Stimulated activated naive CD8-positive, alpha-beta T cell treated with anti-CD3 and anti-CD28 coated beads, Interleukin-15, Interleukin-2, amounts not matched to agents 100 ng/mL and 50 ng/mL, for 24 hours (primary cell): Measurements from ENCODE around the gene RHOV.
A peak's percentile ranks its signal among the peaks of the same experiment; 100 is the strongest.

ENCODE experiments used
- H3K27ac Mint-ChIP-seq: one replicate; pipeline ENCODE4 v1.8.0; 2021; ENCODE audit warnings: mild to moderate bottlenecking, mixed read lengths
- H3K27me3 Mint-ChIP-seq: one replicate; pipeline ENCODE4 v1.8.0; 2021; ENCODE audit warnings: mixed read lengths
- H3K36me3 Mint-ChIP-seq: one replicate; pipeline ENCODE4 v1.8.0; 2021; ENCODE audit warnings: low read depth, mixed read lengths
- H3K4me1 Mint-ChIP-seq: one replicate; pipeline ENCODE4 v1.8.0; 2021; ENCODE audit warnings: low read depth, mixed read lengths
- H3K4me3 Mint-ChIP-seq: one replicate; pipeline ENCODE4 v1.8.0; 2021; ENCODE audit warnings: mild to moderate bottlenecking, mixed read lengths
- H3K9me3 Mint-ChIP-seq: one replicate; pipeline ENCODE4 v1.8.0; 2021; ENCODE audit warnings: mixed read lengths

RHOV gene

GRCh38 chr15:40893019-40893670, 19.1 kb upstream of the RHOV start:
- Mint-ChIP-seq H3K27me3 (no peaks in the 10 kb centered on the region), H3K27ac (no peak overlapping the region)

DNA sequence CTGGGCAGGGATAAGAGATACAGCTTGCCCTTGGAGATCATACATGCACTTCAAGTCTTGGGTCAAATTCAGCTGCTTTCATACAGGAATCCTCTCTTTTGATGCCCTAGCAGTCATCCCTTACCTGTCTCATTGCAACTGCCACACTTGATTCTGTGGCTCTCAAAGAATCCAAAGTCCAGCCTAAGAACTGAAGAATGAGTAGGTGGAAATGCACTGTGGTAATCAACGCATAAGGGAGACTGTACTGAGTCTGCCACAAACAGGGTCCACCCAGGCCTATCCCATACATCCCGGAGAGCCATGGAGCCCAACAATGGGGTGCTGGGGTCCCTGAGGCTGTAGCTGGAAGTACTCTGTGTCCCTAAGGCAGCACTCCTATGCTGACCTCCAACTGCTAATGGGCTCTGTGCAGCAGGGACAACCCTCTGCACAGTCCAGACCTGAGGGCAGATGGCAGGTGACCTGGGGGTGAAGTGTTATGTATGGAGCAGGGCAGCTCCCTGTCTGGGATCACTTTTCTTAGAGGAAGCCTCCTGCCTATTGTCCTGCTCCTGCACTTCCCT, 18.5 kb upstream of the RHOV start:
- Mint-ChIP-seq H3K4me1 (peaks cover 26% of the 10 kb centered on the region), H3K4me3 (no peak overlapping the region), H3K27me3 (no peaks in the 10 kb centered on the region), H3K9me3 (no peaks in the 10 kb centered on the region), H3K36me3 (peaks cover 11% of the 10 kb centered on the region), H3K27ac (no peak overlapping the region)

More at GRCh38 chr15:40893019-40893670, 19.1 kb upstream of the RHOV start:
- H3K36me3 Mint-ChIP-seq: peaks cover 14% of the 10 kb centered on the region
- H3K4me3 Mint-ChIP-seq: peak overlapping the region; percentile 23
- peaks cover 26% of the 10 kb centered on the region for H3K4me1 Mint-ChIP-seq
- H3K9me3 Mint-ChIP-seq: no peaks in the 10 kb centered on the region

- Mint-ChIP-seq H3K36me3 (peaks cover 5% of the 10 kb centered on the region), H3K27me3 (no peaks in the 10 kb centered on the region), H3K4me1 (peaks cover 26% of the 10 kb centered on the region), H3K4me3 (no peak overlapping the region), H3K9me3 (no peaks in the 10 kb centered on the region), H3K27ac (no peak overlapping the region)
Measured at GRCh38 chr15:40891810-40892446, 17.9 kb upstream of the RHOV start.

- Mint-ChIP-seq H3K36me3 (peaks cover 4% of the 10 kb centered on the region), H3K27ac (no peak overlapping the region), H3K9me3 (no peaks in the 10 kb centered on the region), H3K4me3 (no peak overlapping the region), H3K4me1 (peaks cover 26% of the 10 kb centered on the region), H3K27me3 (no peaks in the 10 kb centered on the region)
Measured at GRCh38 chr15:40891138-40891537, 17.1 kb upstream of the RHOV start.

DNA sequence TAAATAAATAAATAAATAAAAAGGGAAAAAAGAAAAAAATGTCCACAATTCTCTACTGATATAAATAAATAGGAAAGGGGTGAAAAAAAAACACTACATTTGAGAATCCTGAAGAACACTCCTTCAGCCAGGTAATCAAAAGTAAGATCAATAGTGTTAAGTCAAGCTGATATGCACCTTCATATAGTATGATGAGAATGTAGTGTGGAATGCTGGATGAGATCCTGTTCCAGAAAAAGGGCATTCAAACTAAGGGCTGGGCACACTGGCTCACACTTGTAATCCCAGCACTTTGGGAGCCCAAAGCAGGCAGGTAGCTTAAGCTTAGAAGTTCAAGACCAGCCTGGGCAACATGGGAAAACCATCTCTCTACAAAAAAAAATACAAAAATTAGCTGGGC, 15.1 kb upstream of the RHOV start:
- Mint-ChIP-seq H3K4me3 (no peak overlapping the region), H3K9me3 (no peaks in the 10 kb centered on the region), H3K27ac (no peak overlapping the region)

DNA sequence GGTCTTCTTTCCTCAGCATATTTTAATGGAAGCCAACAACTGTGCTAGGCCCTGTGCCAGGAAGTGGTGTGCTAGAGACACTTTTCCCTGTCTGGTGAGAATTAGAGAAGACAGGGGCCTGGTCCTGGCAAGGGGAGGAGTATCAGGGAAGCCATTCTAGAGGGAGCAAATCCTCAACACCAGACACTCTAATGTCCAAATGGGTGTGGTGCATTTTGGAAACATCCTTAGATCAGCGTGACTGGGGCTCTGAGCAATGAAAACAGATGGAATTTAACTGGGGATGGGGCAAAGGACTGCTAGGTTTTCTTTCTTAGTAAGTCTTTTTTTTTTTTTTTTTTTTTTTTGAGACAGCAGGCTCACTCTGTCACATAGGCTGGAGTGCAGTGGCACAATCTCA, 12.6 kb upstream of the RHOV start:
- Mint-ChIP-seq H3K36me3 (no peaks in the 10 kb centered on the region), H3K27ac (no peak overlapping the region), H3K9me3 (no peaks in the 10 kb centered on the region), H3K27me3 (no peaks in the 10 kb centered on the region), H3K4me1 (peaks cover 15% of the 10 kb centered on the region), H3K4me3 (no peak overlapping the region)

More for the DNA sequence above, 15.1 kb upstream of the RHOV start:
- Mint-ChIP-seq H3K4me1 (peaks cover 22% of the 10 kb centered on the region), H3K36me3 (no peaks in the 10 kb centered on the region), H3K27me3 (no peaks in the 10 kb centered on the region)

DNA sequence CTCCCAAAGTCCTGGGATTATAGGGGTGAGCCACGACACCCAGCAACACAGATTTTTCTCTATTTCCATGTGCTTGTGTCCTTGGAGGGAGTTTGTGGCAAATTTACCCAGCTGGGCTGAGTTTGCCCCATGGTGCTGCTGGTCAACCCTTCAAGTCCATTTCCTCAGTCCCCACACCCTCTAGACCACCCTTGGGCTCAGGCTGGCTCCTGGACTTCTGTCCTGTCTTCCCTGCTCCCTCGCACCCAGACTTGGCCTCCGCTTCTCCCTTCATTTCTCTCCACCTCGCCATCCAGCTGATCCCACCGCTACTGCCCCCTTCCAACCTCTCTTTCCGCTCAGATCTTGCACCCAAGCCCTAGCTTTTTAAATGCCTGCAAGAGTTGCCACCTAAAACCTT, 7.3 kb upstream of the RHOV start:
- H3K9me3 Mint-ChIP-seq: no peaks in the 10 kb centered on the region
- peaks cover 22% of the 10 kb centered on the region for H3K4me1 Mint-ChIP-seq
- H3K27ac Mint-ChIP-seq: no peak overlapping the region
- H3K4me3 Mint-ChIP-seq: no peak overlapping the region
- peaks cover 3% of the 10 kb centered on the region for H3K27me3 Mint-ChIP-seq
- no peaks in the 10 kb centered on the region for H3K36me3 Mint-ChIP-seq

GRCh38 chr15:40879609-40880008, 5.6 kb upstream of the RHOV start:
- Mint-ChIP-seq H3K27me3 (peaks cover 8% of the 10 kb centered on the region), H3K27ac (no peak overlapping the region), H3K4me3 (no peak overlapping the region), H3K36me3 (no peaks in the 10 kb centered on the region), H3K9me3 (no peaks in the 10 kb centered on the region), H3K4me1 (peaks cover 16% of the 10 kb centered on the region)

- peaks cover 14% of the 10 kb centered on the region for H3K27me3 Mint-ChIP-seq
- H3K36me3 Mint-ChIP-seq: no peaks in the 10 kb centered on the region
- no peak overlapping the region for H3K4me3 Mint-ChIP-seq
- no peaks in the 10 kb centered on the region for H3K9me3 Mint-ChIP-seq
- H3K4me1 Mint-ChIP-seq: peaks cover 17% of the 10 kb centered on the region
- no peak overlapping the region for H3K27ac Mint-ChIP-seq
Measured at GRCh38 chr15:40878785-40879184, 4.8 kb upstream of the RHOV start.

DNA sequence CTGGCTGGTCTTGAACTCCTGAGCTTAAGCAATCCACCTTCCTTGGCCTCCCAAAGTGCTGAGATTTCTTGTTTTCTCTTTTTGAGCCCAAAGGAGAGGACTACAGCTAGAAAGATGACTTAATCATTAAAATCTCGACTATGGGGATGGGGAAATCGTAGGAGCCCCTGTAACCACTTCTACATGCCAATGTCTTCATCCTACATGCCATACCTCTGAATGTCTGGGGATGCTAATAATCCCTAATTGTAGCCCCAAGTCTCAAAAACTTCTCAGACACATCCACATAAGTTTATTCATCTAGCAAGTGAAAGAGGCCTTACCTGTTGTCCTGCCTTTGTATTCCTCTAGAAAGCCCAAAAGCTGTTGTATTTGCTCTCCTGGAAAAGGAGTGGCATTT, 3.7 kb upstream of the RHOV start:
- Mint-ChIP-seq H3K27me3 (peaks cover 14% of the 10 kb centered on the region), H3K27ac (no peak overlapping the region), H3K4me1 (peaks cover 17% of the 10 kb centered on the region), H3K9me3 (no peaks in the 10 kb centered on the region), H3K36me3 (no peaks in the 10 kb centered on the region), H3K4me3 (no peak overlapping the region)

DNA sequence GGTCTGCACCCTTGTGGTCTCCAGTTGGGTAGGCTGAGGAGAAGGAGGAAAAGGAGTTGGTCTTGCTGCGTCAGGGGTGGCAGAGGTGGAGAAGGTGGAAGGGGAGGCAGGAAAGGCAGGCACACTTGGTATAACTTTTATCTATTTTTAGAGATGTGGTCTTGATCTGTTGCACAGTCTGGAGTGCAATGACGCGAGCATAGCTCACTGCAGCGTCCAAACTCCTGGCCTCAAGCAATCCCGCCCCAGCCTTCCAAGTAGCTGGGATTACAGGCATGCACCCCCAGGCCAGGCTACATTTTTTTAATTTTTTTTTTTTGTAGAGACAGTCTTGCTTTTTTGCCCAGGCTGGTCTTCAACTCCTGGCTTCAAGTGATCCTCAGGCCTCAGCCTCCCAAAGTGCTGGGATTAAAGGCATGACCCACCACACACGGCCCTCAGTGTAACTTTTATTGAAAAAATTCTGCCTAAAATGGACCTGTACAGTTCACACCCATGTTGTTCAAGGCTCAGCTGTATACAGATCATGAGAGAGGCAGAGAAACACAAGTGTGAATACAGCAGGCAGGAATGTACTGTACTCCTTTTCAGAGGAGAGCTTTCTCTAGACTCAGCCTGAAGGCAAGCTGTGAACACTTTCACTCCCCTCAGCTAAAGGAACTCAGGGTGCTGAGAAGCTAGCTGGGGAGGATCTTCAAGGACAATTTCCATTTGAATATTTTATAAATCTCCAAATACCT, 2.1 kb upstream of the RHOV start:
- no peak overlapping the region for H3K4me3 Mint-ChIP-seq
- H3K4me1 Mint-ChIP-seq: peaks cover 31% of the 10 kb centered on the region
- H3K36me3 Mint-ChIP-seq: no peaks in the 10 kb centered on the region
- H3K27ac Mint-ChIP-seq: no peak overlapping the region
- peaks cover 14% of the 10 kb centered on the region for H3K27me3 Mint-ChIP-seq
- H3K9me3 Mint-ChIP-seq: no peaks in the 10 kb centered on the region

DNA sequence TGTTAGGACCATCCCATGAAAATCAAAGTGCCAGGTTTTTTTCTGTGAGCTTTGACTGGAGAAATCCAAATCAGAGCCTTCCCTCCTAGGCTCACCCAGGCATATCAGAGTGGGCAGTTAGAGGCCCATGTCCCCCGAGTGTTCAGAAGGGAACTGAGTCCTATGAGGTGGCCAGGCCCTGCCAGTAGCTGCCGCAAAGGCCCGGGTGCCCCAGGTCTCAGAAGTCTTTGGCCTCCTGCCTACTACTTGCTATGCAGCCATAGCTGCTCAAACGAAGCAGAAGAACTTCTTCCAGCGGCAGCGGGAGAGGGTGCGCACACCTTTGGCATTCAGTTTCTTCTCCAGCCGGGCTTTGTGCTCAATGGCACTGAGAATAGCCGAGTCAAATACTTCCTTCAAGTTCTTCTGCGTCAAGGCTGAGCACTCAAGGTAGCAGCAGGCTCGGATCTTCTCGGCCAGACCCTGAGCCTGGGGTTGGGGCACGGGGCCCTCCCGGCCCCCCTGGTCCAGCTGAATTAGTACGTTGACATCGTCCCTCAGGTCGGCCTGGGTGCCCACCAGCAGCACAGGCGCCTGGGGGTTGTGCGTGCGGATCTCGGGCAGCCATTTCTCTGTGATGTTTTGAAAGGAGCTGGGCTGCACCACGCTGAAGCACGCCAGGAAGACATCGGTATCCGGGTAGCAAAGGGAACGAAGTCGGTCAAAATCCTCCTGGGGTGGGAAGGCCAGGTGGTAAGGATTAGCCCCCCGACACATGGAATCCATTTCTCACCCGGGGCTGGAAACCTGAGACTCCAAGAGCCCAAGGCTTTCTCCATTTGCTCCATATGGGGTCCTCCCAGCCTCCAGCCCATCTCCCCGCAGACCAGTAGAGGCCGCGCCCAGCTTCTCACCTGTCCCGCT, 992 bp downstream of the RHOV start:
- H3K27me3 Mint-ChIP-seq: peaks cover 14% of the 10 kb centered on the region
- no peaks in the 10 kb centered on the region for H3K36me3 Mint-ChIP-seq
- peaks cover 22% of the 10 kb centered on the region for H3K4me1 Mint-ChIP-seq
- H3K9me3 Mint-ChIP-seq: no peaks in the 10 kb centered on the region
- peak overlapping the region; percentile 65 for H3K4me3 Mint-ChIP-seq
- no peak overlapping the region for H3K27ac Mint-ChIP-seq

DNA sequence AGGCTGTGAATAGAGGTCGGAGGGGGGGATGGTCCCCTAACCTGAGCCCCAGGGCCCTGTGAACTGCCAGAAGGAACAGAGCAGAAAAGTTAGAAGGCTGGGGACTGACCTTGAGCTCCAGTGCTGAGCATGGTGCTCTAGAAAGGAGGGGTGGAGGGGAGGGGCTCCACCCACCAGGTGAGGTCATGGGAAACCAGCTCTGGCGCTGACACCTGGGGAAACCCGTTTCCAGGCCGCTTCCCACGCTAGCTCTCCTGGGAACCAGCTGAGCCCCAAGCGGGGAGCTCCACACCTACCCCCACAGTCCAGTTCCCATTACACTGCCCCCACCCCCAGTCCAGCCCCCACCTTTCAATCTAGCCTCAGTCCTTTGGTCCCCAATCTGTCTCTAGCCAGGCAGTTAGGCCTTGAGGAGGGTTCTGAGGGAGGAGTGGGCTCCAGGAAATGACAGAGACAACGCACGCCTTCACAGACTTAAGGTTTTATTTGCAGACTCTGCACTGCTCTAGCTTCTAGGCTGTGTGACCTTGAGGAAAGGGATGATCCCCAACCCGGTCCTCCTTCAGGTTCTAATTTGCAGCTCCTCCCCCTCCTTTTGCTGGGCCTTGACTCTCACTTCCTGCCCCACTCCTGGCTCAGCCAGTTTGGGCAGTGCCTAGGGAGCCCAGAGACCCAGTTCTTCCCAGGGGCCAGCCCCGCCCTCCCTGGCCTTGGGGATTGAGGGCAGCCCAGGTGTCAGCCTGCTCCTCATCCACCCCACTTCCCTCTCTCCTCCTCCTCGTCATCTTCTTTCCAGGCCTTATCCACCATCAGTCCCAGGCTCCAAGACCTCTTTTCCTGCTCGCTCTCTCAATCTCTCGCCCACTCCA, 2.1 kb downstream of the RHOV start:
- H3K27me3 Mint-ChIP-seq: peaks cover 14% of the 10 kb centered on the region
- no peaks in the 10 kb centered on the region for H3K36me3 Mint-ChIP-seq
- no peak overlapping the region for H3K27ac Mint-ChIP-seq
- no peaks in the 10 kb centered on the region for H3K9me3 Mint-ChIP-seq
- H3K4me1 Mint-ChIP-seq: peaks cover 22% of the 10 kb centered on the region
- no peak overlapping the region for H3K4me3 Mint-ChIP-seq

- Mint-ChIP-seq H3K9me3 (no peaks in the 10 kb centered on the region), H3K27me3 (peaks cover 8% of the 10 kb centered on the region), H3K36me3 (no peaks in the 10 kb centered on the region), H3K27ac (no peak overlapping the region), H3K4me3 (no peak overlapping the region), H3K4me1 (peaks cover 22% of the 10 kb centered on the region)
Measured at GRCh38 chr15:40870716-40871115, 3.3 kb downstream of the RHOV start.
